ENCODE measurements around the gene UBA1. TPM values are rescaled to one million over a fixed set of nuclear protein-coding genes. Genes with fewer than 3 reads are reported as not detected.
A peak's percentile ranks its signal among the peaks of the same experiment; 100 is the strongest.

Gene UBA1
- total and polyA plus RNA-seq, 12 donors, result 160 to 356 (median 222) TPM

DNA sequence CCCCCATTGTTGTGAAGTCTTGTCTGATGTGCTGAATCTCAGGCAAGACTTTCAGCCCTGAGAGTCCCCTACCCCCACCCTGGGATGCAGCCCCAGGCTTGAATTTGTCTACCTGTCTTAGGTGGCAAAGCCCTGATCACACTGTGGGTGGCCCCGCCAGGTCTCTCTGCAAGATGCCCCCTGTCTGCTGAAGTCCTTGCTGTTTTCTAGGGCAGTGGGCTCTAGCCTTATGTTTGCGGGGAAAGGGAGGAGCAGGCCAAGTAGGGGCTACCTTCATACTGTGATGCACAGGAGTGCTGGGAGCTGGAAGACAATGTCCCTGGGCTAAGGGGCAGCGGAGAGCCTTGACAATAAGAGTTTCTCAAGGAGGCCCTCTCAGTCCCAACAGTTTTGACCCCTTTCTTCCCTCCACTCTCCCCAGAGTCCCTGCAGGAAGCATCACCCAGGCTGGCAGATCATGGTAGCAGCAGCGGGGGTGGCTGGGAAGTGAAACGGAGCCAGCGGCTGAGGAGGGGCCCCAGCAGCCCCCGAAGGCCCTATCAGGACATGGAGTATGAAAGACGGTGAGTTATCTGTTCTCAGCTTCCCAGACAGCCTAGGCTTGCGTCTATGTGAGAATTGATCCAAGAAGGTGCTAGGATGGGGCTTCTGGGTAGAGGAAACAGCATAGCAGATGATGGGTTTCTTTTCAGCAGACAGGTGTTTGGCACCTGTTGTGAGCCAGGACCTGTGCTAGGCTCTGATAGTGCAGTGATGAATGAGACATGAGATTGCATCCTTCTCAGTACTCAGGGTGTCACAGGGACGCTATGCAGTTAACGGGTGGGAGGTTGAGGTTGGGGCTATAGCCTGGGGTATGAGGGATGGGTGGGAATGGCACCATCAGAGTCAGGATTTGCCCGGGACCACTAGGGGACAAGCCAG is 46.4 kb upstream of the UBA1 start:
- TF ChIP-seq, protein P1, sequence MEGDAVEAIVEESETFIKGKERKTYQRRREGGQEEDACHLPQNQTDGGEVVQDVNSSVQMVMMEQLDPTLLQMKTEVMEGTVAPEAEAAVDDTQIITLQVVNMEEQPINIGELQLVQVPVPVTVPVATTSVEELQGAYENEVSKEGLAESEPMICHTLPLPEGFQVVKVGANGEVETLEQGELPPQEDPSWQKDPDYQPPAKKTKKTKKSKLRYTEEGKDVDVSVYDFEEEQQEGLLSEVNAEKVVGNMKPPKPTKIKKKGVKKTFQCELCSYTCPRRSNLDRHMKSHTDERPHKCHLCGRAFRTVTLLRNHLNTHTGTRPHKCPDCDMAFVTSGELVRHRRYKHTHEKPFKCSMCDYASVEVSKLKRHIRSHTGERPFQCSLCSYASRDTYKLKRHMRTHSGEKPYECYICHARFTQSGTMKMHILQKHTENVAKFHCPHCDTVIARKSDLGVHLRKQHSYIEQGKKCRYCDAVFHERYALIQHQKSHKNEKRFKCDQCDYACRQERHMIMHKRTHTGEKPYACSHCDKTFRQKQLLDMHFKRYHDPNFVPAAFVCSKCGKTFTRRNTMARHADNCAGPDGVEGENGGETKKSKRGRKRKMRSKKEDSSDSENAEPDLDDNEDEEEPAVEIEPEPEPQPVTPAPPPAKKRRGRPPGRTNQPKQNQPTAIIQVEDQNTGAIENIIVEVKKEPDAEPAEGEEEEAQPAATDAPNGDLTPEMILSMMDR (IDR thresholded peaks at IDR 0.05), result no peak
- TF ChIP-seq POLR2A (IDR thresholded peaks at IDR 0.05), result no peak
- Histone ChIP-seq H3K4me1 (replicated peaks in 1 of 2) (peaks cover 0 to 17% of the 10 kb centered on the region in 2 donors), H3K27ac (peak overlapping the region in 1 of 5 donors; percentile 38), H3K36me3 (replicated peaks in 1 of 2) (no peaks in the 10 kb centered on the region), H3K4me3 (peak overlapping the region in 1 of 4 donors; percentile 63), H3K9me3 (replicated peaks in 1 of 3) (no peaks in the 10 kb centered on the region), H3K27me3 (peaks cover 7% of the 10 kb centered on the region)
- DNase-seq, result no peak
- 60 to 77% (median 71%) methylated on average over 1 to 12 of the region's 12 CpGs for WGBS, 4 donors
- intact Hi-C loops (cut with DNase I), result no loop called here

DNA sequence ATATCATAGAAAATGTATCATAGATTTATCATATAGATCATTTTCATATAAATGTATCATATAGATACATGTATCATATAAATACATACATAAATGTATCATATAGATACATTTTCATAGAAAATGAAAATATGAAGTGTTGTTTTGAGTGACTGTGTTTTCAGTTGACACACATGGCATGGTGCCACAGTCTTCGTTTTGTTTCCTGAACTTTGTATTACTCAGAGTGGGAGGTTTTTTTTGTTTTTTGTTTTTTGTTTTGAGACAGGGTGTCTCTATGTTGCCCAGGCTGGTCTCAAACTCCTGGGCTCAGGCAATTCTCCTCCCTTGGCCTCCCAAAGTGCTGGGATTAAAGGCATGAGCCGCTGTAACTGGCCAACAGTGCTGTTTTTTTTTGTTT is 44.7 kb upstream of the UBA1 start:
- WGBS, 4 donors, result 55 to 62% (median 57%) methylated on average over 2 of the region's 2 CpGs
- Histone ChIP-seq H3K36me3 (replicated peaks in 1 of 2) (no peaks in the 10 kb centered on the region), H3K9me3 (replicated peaks in 1 of 3) (no peaks in the 10 kb centered on the region), H3K27me3 (peaks cover 7% of the 10 kb centered on the region), H3K4me3 (no peak overlapping the region), H3K27ac (no peak overlapping the region), H3K4me1 (replicated peaks in 1 of 2) (peaks cover 0 to 7% of the 10 kb centered on the region in 2 donors)
- intact Hi-C loops (cut with DNase I), result no loop called here
- DNase-seq, result peak in 5 of 7 donors; percentile 52 to 69 (median 62)
- TF ChIP-seq, protein P1 (IDR thresholded peaks at IDR 0.05), result no peak
- no peak for TF ChIP-seq POLR2A (IDR thresholded peaks at IDR 0.05)

DNA sequence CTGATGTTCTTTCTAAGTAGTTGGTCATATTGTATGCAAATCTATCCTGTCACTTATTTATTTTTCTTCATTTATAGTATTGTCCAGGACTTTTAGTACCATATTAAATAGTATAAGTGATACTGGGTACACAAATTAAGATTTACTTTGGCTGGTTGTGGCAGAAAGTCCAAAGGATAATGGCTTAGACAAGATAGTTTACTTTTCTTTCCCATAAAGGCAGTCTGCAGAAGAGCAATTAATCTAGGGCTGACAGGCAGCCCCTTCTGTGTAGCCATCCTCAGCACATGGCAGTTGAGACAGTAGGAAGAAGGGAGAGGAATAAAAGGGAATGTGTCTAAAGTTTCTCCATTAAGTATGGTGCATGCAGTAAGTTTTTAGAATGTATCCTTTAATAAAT is 42.2 kb upstream of the UBA1 start:
- peaks cover 7% of the 10 kb centered on the region for H3K27me3 ChIP-seq
- intact Hi-C loops (cut with DNase I), result no loop called here
- peaks cover 0 to 4% of the 10 kb centered on the region in 2 donors for H3K4me1 ChIP-seq (replicated peaks in 1 of 2)
- no peaks in the 10 kb centered on the region for H3K36me3 ChIP-seq (replicated peaks in 1 of 2)
- TF ChIP-seq POLR2A (IDR thresholded peaks at IDR 0.05), result no peak
- TF ChIP-seq, protein P1 (IDR thresholded peaks at IDR 0.05), result no peak
- no peak overlapping the region for H3K27ac ChIP-seq
- no peaks in the 10 kb centered on the region for H3K9me3 ChIP-seq (replicated peaks in 1 of 3)
- no peak for DNase-seq
- H3K4me3 ChIP-seq, result no peak overlapping the region

DNA sequence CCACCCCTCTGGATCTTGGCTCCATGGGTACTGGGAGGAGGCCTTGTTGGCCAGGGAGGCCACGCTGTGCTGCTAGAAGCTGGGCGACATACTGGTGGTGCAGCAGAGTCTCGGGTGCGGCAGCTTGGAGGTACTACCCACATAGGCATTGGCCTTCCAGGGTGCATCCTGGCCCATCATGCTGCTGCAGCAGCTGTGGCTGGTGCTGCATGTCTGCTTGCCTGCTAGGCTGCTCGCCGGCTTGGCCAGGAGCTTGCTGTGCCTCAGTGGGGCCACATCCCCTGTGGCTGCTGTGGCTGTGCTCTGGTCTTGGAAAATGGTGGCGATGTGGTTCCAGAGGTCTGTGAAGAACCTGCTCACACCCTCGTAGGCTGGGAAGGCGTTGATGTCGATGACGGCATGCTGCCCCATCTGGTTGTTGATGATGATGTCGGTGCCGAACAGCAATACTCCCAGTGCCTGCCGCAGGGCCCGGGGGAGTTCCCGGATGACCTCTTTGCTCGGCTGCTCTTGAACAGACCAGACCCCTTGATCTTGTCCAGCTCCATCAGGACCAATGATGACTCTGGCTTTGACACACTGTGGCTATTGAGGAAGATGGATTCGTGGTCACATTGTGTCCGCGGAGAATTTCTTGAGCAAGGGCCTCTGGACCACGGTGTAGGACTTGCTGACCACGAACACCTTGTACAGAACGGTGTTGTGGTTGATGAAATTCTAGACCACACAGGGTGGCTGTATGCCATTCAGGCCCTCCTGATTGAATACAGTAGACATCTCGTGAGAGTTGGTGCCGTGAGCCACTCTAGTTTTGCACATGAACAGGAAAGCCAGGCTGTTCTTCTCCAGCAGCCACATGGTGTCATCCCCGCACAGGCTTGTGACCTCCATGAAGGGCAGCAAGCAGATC is 36.8 kb upstream of the UBA1 start:
- Histone ChIP-seq H3K4me3 (no peak overlapping the region), H3K27ac (no peak overlapping the region), H3K27me3 (peaks cover under 1% of the 10 kb centered on the region), H3K36me3 (replicated peaks in 1 of 2) (peaks cover 0 to under 1% of the 10 kb centered on the region in 2 donors), H3K4me1 (replicated peaks in 1 of 2) (no peaks in the 10 kb centered on the region), H3K9me3 (replicated peaks in 1 of 3) (no peaks in the 10 kb centered on the region)
- intact Hi-C loops (cut with DNase I), result no loop called here
- DNase-seq, result peak in 1 of 7 donors; percentile 9
- 92 to 94% (median 93%) methylated on average over 11 to 26 of the region's 26 CpGs for WGBS, 4 donors
- TF ChIP-seq, protein P1 (IDR thresholded peaks at IDR 0.05), result no peak

Data from adrenal gland (tissue), 12 donors.